GM23338 (cell line): ENCODE measurements around the gene RNLS. TPM values are rescaled to one million over a fixed set of nuclear protein-coding genes. Genes with fewer than 3 reads are reported as not detected.

Experiments used
- ATAC-seq: fragments of 200-7000 bp; cut with Tn5 transposase; 3 replicates; pipeline ENCODE4 v1.9.1; 2020
- DNase-seq: peaks from one replicate; pipeline ENCODE4 v3.0.0-alpha.2; 2015; ENCODE audit warnings: low spot score
- H2AFZ ChIP-seq: fragments of 200-600 bp; sonication (generic); 2 replicates; pipeline ENCODE4 v1.8.0; 2016; ENCODE audit warnings: antibody characterized with exemption, mild to moderate bottlenecking, moderate library complexity
- H3F3A ChIP-seq: fragments of 200-600 bp; sonication (generic); replicated peaks from 2 replicates; pipeline ENCODE4 v1.8.0; 2017; ENCODE audit warnings: antibody characterized with exemption, mixed run types, low read depth
- H3K27ac ChIP-seq: fragments of 200-600 bp; sonication (generic); 2 replicates; pipeline ENCODE4 v1.6.1; 2016; ENCODE audit warnings: low read depth
- H3K27me3 ChIP-seq: fragments of 200-600 bp; sonication (generic); 2 replicates; pipeline ENCODE4 v1.8.0; 2016; ENCODE audit warnings: mild to moderate bottlenecking, mixed run types, moderate library complexity; ENCODE audit not compliant: insufficient read depth
- H3K36me3 ChIP-seq: fragments of 200-600 bp; sonication (generic); 2 replicates; pipeline ENCODE4 v1.8.0; 2016; ENCODE audit warnings: mild to moderate bottlenecking; ENCODE audit not compliant: insufficient read depth
- H3K4me1 ChIP-seq: fragments of 200-600 bp; sonication (generic); 2 replicates; pipeline ENCODE4 v1.8.0; 2016; ENCODE audit warnings: mild to moderate bottlenecking, moderate library complexity; ENCODE audit not compliant: insufficient read depth
- H3K4me2 ChIP-seq: fragments of 200-600 bp; sonication (generic); 2 replicates; pipeline ENCODE4 v1.7.1; 2017; ENCODE audit warnings: mixed run types
- H3K4me3 ChIP-seq: fragments of 200-600 bp; sonication (generic); 2 replicates; pipeline ENCODE4 v1.6.1; 2016; ENCODE audit warnings: mixed run types
- H3K79me2 ChIP-seq: fragments of 200-600 bp; sonication (generic); replicated peaks from 2 replicates; pipeline ENCODE4 v1.8.0; 2017; ENCODE audit warnings: mild to moderate bottlenecking; ENCODE audit not compliant: insufficient read depth
- H3K9me2 ChIP-seq: fragments of 200-600 bp; sonication (generic); 2 replicates; pipeline ENCODE4 v1.8.0; 2017; ENCODE audit not compliant: insufficient read depth
- H4K20me1 ChIP-seq: fragments of 200-600 bp; sonication (generic); replicated peaks from 2 replicates; pipeline ENCODE4 v1.8.0; 2017; ENCODE audit warnings: mild to moderate bottlenecking; ENCODE audit not compliant: insufficient read depth
- H3K27ac Mint-ChIP-seq: 2 replicates; pipeline ENCODE4 v1.8.0; 2020; ENCODE audit warnings: inconsistent platforms, mild to moderate bottlenecking, moderate library complexity, mixed read lengths
- H3K27me3 Mint-ChIP-seq: 3 replicates; pipeline ENCODE4 v1.8.0; 2022; ENCODE audit warnings: low read depth, mild to moderate bottlenecking, moderate library complexity, mixed read lengths, inconsistent platforms; ENCODE audit not compliant: insufficient read depth, poor library complexity
- H3K36me3 Mint-ChIP-seq: 3 replicates; pipeline ENCODE4 v1.8.0; 2021; ENCODE audit warnings: low read depth, mild to moderate bottlenecking, inconsistent platforms, moderate library complexity, mixed read lengths
- H3K4me1 Mint-ChIP-seq: 3 replicates; pipeline ENCODE4 v1.8.0; 2020; ENCODE audit warnings: mild to moderate bottlenecking, inconsistent platforms, mixed read lengths
- H3K4me3 Mint-ChIP-seq: 3 replicates; pipeline ENCODE4 v1.8.0; 2021; ENCODE audit warnings: moderate library complexity, mild to moderate bottlenecking, inconsistent platforms, mixed read lengths
- H3K9me3 Mint-ChIP-seq: 3 replicates; pipeline ENCODE4 v1.8.0; 2020; ENCODE audit warnings: moderate library complexity, mild to moderate bottlenecking, inconsistent platforms, mixed read lengths
- CREB1 ChIP-seq: fragments of 250-450 bp; sonication (Bioruptor Pico); IDR thresholded peaks from 2 replicates; pipeline ENCODE4 v1.5.0; 2020; ENCODE audit warnings: low read depth, mild to moderate bottlenecking, moderate library complexity
- ETS1 ChIP-seq: IDR thresholded peaks from 2 replicates; pipeline ENCODE4 v1.6.1; 2016; ENCODE audit warnings: antibody characterized with exemption
- EZH2 ChIP-seq: fragments of 200-600 bp; sonication (generic); IDR thresholded peaks from one replicate; pipeline ENCODE4 v1.8.0; 2017; ENCODE audit warnings: antibody characterized with exemption, mild to moderate bottlenecking, low read depth; ENCODE audit not compliant: unreplicated experiment
- EZH2phosphoT487 ChIP-seq: fragments of 200-600 bp; sonication (generic); IDR thresholded peaks from one replicate; pipeline ENCODE4 v1.8.1; 2018; ENCODE audit warnings: antibody characterized with exemption; ENCODE audit not compliant: unreplicated experiment
- JUNB ChIP-seq: IDR thresholded peaks from one replicate; pipeline ENCODE4 v1.6.1; 2016; ENCODE audit warnings: antibody characterized with exemption; ENCODE audit not compliant: unreplicated experiment
- NANOG ChIP-seq: IDR thresholded peaks from 2 replicates; pipeline ENCODE4 v1.6.1; 2016; ENCODE audit warnings: antibody characterized with exemption, borderline replicate concordance
- POLR2AphosphoS5 ChIP-seq: IDR thresholded peaks from 2 replicates; pipeline ENCODE4 v1.6.1; 2016; ENCODE audit warnings: antibody characterized with exemption, low read depth
- REST ChIP-seq: IDR thresholded peaks from one replicate; pipeline ENCODE4 v1.6.1; 2018; ENCODE audit warnings: antibody characterized with exemption; ENCODE audit not compliant: unreplicated experiment
- STAT1 ChIP-seq: IDR thresholded peaks from one replicate; pipeline ENCODE4 v1.6.1; 2016; ENCODE audit warnings: antibody characterized with exemption; ENCODE audit not compliant: unreplicated experiment
- ZNF114 ChIP-seq: fragments of 250-450 bp; sonication (Bioruptor Pico); IDR thresholded peaks from 2 replicates; pipeline ENCODE4 v1.5.0; 2020; ENCODE audit warnings: mild to moderate bottlenecking, moderate library complexity
- ZNF331 ChIP-seq: fragments of 250-450 bp; sonication (Bioruptor Pico); IDR thresholded peaks from 2 replicates; pipeline ENCODE4 v1.5.0; 2020; ENCODE audit warnings: low read depth, mild to moderate bottlenecking, moderate library complexity
- polyA plus RNA-seq: library from polyadenylated mRNA; unstranded; fragments of >200 nt; fragmentation: Nextera tagmentation; extraction: Ambion mirVana; gene quantifications from 2 replicates; pipeline ENCODE4 v1.2.1, GENCODE V29; 2016
- total RNA-seq: library from RNA; depleted of rRNA; stranded (reverse); fragments of >200 nt; shearing (Covaris generic); gene quantifications from 2 replicates; pipeline ENCODE4 v1.2.3, GENCODE V29; 2014
- TF ChIP-seq, protein P1 (sequence below): fragments of 250-450 bp; sonication (Bioruptor Pico); IDR thresholded peaks from 2 replicates; pipeline ENCODE4 v1.5.0; 2020; ENCODE audit warnings: mild to moderate bottlenecking, moderate library complexity
- TF ChIP-seq, protein P2 (sequence below), 2 experiments: fragments of 200-600 bp in 1 of 2; sonication (generic) in 1 of 2; conservative IDR thresholded peaks; 2 replicates each; pipeline versions ENCODE4 v1.5.1 to v1.6.1; 2016 to 2017; ENCODE audit warnings: antibody characterized with exemption in 2 of 2, low read depth in 2 of 2, mild to moderate bottlenecking in 2 of 2, moderate library complexity in 1 of 2

RNLS gene
- total and polyA plus RNA-seq, 2 experiments from 2014 or later, result 8.8 to 15.2 TPM

DNA sequence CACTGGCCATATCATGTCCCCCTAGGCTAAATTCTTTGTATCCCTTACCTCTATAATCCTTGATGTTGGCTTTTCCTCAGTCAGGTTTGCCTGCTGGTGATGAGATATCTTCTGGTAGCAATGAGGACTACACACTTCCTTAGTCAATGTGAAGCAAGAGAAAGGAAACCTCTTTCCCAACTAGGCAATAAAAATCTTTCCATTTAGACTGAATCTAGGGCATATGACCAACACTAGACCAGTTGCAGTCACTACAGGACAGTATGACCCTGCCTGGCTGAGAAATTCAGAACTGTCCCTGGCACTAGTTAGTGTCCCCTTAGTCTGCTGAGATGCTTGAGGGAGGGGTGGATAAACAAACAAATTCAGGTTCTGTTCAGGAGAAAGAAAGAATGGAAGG, 142.6 kb downstream of the RNLS start:
- Histone ChIP-seq H3K9me2 (no peaks in the 10 kb centered on the region), H3K27me3 (no peaks in the 10 kb centered on the region), H2AFZ (no peak overlapping the region), H3F3A (no peaks in the 10 kb centered on the region), H3K36me3 (0 out of 2 replicates have a peak, but pooled peaks cover 4% of the 10 kb centered on the region), H3K27ac (no peak overlapping the region), H3K4me1 (no peaks in the 10 kb centered on the region), H3K4me2 (no peak overlapping the region), H3K79me2 (no peaks in the 10 kb centered on the region), H4K20me1 (no peaks in the 10 kb centered on the region), H3K4me3 (no peak overlapping the region)
- TF ChIP-seq, protein P1, sequence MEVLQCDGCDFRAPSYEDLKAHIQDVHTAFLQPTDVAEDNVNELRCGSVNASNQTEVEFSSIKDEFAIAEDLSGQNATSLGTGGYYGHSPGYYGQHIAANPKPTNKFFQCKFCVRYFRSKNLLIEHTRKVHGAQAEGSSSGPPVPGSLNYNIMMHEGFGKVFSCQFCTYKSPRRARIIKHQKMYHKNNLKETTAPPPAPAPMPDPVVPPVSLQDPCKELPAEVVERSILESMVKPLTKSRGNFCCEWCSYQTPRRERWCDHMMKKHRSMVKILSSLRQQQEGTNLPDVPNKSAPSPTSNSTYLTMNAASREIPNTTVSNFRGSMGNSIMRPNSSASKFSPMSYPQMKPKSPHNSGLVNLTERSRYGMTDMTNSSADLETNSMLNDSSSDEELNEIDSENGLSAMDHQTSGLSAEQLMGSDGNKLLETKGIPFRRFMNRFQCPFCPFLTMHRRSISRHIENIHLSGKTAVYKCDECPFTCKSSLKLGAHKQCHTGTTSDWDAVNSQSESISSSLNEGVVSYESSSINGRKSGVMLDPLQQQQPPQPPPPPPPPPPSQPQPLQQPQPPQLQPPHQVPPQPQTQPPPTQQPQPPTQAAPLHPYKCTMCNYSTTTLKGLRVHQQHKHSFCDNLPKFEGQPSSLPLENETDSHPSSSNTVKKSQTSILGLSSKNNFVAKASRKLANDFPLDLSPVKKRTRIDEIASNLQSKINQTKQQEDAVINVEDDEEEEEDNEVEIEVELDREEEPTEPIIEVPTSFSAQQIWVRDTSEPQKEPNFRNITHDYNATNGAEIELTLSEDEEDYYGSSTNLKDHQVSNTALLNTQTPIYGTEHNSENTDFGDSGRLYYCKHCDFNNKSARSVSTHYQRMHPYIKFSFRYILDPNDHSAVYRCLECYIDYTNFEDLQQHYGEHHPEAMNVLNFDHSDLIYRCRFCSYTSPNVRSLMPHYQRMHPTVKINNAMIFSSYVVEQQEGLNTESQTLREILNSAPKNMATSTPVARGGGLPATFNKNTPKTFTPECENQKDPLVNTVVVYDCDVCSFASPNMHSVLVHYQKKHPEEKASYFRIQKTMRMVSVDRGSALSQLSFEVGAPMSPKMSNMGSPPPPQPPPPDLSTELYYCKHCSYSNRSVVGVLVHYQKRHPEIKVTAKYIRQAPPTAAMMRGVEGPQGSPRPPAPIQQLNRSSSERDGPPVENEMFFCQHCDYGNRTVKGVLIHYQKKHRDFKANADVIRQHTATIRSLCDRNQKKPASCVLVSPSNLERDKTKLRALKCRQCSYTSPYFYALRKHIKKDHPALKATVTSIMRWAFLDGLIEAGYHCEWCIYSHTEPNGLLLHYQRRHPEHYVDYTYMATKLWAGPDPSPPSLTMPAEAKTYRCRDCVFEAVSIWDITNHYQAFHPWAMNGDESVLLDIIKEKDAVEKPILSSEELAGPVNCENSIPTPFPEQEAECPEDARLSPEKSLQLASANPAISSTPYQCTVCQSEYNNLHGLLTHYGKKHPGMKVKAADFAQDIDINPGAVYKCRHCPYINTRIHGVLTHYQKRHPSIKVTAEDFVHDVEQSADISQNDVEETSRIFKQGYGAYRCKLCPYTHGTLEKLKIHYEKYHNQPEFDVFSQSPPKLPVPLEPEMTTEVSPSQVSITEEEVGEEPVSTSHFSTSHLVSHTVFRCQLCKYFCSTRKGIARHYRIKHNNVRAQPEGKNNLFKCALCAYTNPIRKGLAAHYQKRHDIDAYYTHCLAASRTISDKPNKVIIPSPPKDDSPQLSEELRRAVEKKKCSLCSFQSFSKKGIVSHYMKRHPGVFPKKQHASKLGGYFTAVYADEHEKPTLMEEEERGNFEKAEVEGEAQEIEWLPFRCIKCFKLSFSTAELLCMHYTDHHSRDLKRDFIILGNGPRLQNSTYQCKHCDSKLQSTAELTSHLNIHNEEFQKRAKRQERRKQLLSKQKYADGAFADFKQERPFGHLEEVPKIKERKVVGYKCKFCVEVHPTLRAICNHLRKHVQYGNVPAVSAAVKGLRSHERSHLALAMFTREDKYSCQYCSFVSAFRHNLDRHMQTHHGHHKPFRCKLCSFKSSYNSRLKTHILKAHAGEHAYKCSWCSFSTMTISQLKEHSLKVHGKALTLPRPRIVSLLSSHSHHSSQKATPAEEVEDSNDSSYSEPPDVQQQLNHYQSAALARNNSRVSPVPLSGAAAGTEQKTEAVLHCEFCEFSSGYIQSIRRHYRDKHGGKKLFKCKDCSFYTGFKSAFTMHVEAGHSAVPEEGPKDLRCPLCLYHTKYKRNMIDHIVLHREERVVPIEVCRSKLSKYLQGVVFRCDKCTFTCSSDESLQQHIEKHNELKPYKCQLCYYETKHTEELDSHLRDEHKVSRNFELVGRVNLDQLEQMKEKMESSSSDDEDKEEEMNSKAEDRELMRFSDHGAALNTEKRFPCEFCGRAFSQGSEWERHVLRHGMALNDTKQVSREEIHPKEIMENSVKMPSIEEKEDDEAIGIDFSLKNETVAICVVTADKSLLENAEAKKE (CRISPR knock-in tag), result no peak
- TF ChIP-seq ETS1 (no peak), POLR2AphosphoS5 (no peak), EZH2 (no peak), ZNF114 (CRISPR knock-in tag) (no peak), NANOG (no peak), REST (no peak), EZH2phosphoT487 (no peak), STAT1 (no peak), ZNF331 (no peak), CREB1 (CRISPR knock-in tag) (no peak), JUNB (no peak)
- TF ChIP-seq, protein P2, sequence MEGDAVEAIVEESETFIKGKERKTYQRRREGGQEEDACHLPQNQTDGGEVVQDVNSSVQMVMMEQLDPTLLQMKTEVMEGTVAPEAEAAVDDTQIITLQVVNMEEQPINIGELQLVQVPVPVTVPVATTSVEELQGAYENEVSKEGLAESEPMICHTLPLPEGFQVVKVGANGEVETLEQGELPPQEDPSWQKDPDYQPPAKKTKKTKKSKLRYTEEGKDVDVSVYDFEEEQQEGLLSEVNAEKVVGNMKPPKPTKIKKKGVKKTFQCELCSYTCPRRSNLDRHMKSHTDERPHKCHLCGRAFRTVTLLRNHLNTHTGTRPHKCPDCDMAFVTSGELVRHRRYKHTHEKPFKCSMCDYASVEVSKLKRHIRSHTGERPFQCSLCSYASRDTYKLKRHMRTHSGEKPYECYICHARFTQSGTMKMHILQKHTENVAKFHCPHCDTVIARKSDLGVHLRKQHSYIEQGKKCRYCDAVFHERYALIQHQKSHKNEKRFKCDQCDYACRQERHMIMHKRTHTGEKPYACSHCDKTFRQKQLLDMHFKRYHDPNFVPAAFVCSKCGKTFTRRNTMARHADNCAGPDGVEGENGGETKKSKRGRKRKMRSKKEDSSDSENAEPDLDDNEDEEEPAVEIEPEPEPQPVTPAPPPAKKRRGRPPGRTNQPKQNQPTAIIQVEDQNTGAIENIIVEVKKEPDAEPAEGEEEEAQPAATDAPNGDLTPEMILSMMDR (conservative IDR thresholded peaks at IDR 0.05; ENCODE audit: low read depth in 2 of 2), result no peak
- Mint-ChIP-seq H3K9me3 (peaks cover 28% of the 10 kb centered on the region), H3K36me3 (peaks cover 15% of the 10 kb centered on the region), H3K4me1 (no peaks in the 10 kb centered on the region), H3K27ac (no peak overlapping the region), H3K4me3 (no peak overlapping the region), H3K27me3 (no peaks in the 10 kb centered on the region)
- DNase-seq (no peak), ATAC-seq (no peak)
